WTC11 (cell line): ENCODE measurements around the gene SYMPK. TPM values are rescaled to one million over a fixed set of nuclear protein-coding genes. Genes with fewer than 3 reads are reported as not detected.

Source experiments
- ATAC-seq: fragments of 200-7000 bp; cut with Tn5 transposase; 2 replicates; pipeline ENCODE4 v1.10.0; 2021; ENCODE audit warnings: mild to moderate bottlenecking, moderate library complexity
- CTCF ChIA-PET: fragments of 300-600 bp; sonication (Branson Sonifier 250); formaldehyde crosslinking; loops from one replicate; lab custom pipeline; 2021; ENCODE audit warnings: antibody characterized with exemption; lab: Charles Lee
- POLR2A ChIA-PET: fragments of 350-600 bp; sonication (Branson Sonifier 250); formaldehyde crosslinking; loops from one replicate; lab custom pipeline; 2021; ENCODE audit warnings: antibody characterized with exemption; lab: Charles Lee
- DNase-seq: peaks from one replicate; pipeline ENCODE4 v3.0.0; 2021; ENCODE audit warnings: low spot score
- H3K27ac Mint-ChIP-seq: 2 replicates; pipeline ENCODE4 v1.8.0; 2021; ENCODE audit warnings: mixed read lengths
- H3K27me3 Mint-ChIP-seq: 2 replicates; pipeline ENCODE4 v1.8.0; 2021; ENCODE audit warnings: low read depth, mild to moderate bottlenecking, moderate library complexity, mixed read lengths
- H3K36me3 Mint-ChIP-seq: 2 replicates; pipeline ENCODE4 v1.8.0; 2021; ENCODE audit warnings: mixed read lengths
- H3K4me1 Mint-ChIP-seq: 2 replicates; pipeline ENCODE4 v1.8.0; 2022; ENCODE audit warnings: mixed read lengths
- H3K4me3 Mint-ChIP-seq: 2 replicates; pipeline ENCODE4 v1.8.0; 2021; ENCODE audit warnings: mild to moderate bottlenecking, moderate library complexity, mixed read lengths
- H3K9me3 Mint-ChIP-seq: 2 replicates; pipeline ENCODE4 v1.8.0; 2021; ENCODE audit warnings: mixed read lengths
- ARID4B ChIP-seq: sonication (generic); formaldehyde crosslinking; IDR thresholded peaks from 2 replicates; pipeline ENCODE4 v1.8.0; 2023; ENCODE audit warnings: missing genetic modification reagents, mild to moderate bottlenecking, borderline replicate concordance
- GRHL2 ChIP-seq: fragments of 250-450 bp; sonication (Bioruptor Pico); IDR thresholded peaks from 2 replicates; pipeline ENCODE4 v1.8.0; 2022; ENCODE audit warnings: mild to moderate bottlenecking, moderate library complexity; ENCODE audit not compliant: insufficient replicate concordance, severe bottlenecking
- HMGXB4 ChIP-seq: sonication (generic); formaldehyde crosslinking; IDR thresholded peaks from 2 replicates; pipeline ENCODE4 v1.8.1; 2023; ENCODE audit warnings: mild to moderate bottlenecking, moderate library complexity, missing genetic modification reagents
- IRF2 ChIP-seq: sonication (generic); formaldehyde crosslinking; IDR thresholded peaks from 2 replicates; pipeline ENCODE4 v1.8.0; 2022; ENCODE audit warnings: low read depth, missing genetic modification reagents, borderline replicate concordance
- JAZF1 ChIP-seq: fragments of 250-450 bp; sonication (Bioruptor Pico); IDR thresholded peaks from 2 replicates; pipeline ENCODE4 v1.9.0; 2021; ENCODE audit warnings: moderate library complexity, mild to moderate bottlenecking, inconsistent platforms
- MAX ChIP-seq: sonication (generic); formaldehyde crosslinking; IDR thresholded peaks from 2 replicates; pipeline ENCODE4 v1.8.0; 2022; ENCODE audit warnings: mild to moderate bottlenecking, missing genetic modification reagents
- NFE2L1 ChIP-seq: sonication (generic); formaldehyde crosslinking; IDR thresholded peaks from 2 replicates; pipeline ENCODE4 v1.8.1; 2023; ENCODE audit warnings: missing genetic modification reagents
- OVOL2 ChIP-seq: fragments of 250-450 bp; sonication (Bioruptor Pico); IDR thresholded peaks from 2 replicates; pipeline ENCODE4 v1.9.0; 2021; ENCODE audit warnings: mild to moderate bottlenecking, borderline replicate concordance
- PRRX2 ChIP-seq: fragments of 250-450 bp; sonication (Bioruptor Pico); IDR thresholded peaks from 2 replicates; pipeline ENCODE4 v1.8.0; 2021; ENCODE audit warnings: mild to moderate bottlenecking
- RELA ChIP-seq: sonication (generic); formaldehyde crosslinking; IDR thresholded peaks from 2 replicates; pipeline ENCODE4 v1.8.1; 2022; ENCODE audit warnings: missing genetic modification reagents, mild to moderate bottlenecking, borderline replicate concordance
- SP1 ChIP-seq: sonication (generic); formaldehyde crosslinking; conservative IDR thresholded peaks from 2 replicates; pipeline ENCODE4 v1.8.1; 2022; ENCODE audit warnings: missing genetic modification reagents
- USF1 ChIP-seq: sonication (generic); formaldehyde crosslinking; IDR thresholded peaks from 2 replicates; pipeline ENCODE4 v1.8.0; 2022; ENCODE audit warnings: mild to moderate bottlenecking, missing genetic modification reagents
- ZNF138 ChIP-seq: sonication (generic); formaldehyde crosslinking; conservative IDR thresholded peaks from 2 replicates; pipeline ENCODE4 v1.8.1; 2022; ENCODE audit warnings: mild to moderate bottlenecking, moderate library complexity, missing genetic modification reagents
- ZNF219 ChIP-seq: sonication (generic); formaldehyde crosslinking; IDR thresholded peaks from 2 replicates; pipeline ENCODE4 v1.8.0; 2023; ENCODE audit warnings: missing genetic modification reagents, mild to moderate bottlenecking, borderline replicate concordance
- ZNF263 ChIP-seq: sonication (generic); formaldehyde crosslinking; IDR thresholded peaks from 2 replicates; pipeline ENCODE4 v1.8.1; 2022; ENCODE audit warnings: low read depth, mild to moderate bottlenecking, moderate library complexity, missing genetic modification reagents
- total RNA-seq: library from RNA; stranded (reverse); gene quantifications from 3 replicates; pipeline ENCODE4 v1.2.3, GENCODE V29; 2021
- TF ChIP-seq, protein P1 (sequence below): sonication (generic); formaldehyde crosslinking; IDR thresholded peaks from 2 replicates; pipeline ENCODE4 v1.8.1; 2022; ENCODE audit warnings: missing genetic modification reagents, borderline replicate concordance
- TF ChIP-seq, protein P2 (sequence below): sonication (generic); formaldehyde crosslinking; IDR thresholded peaks from 2 replicates; pipeline ENCODE4 v1.8.1; 2023; ENCODE audit warnings: mild to moderate bottlenecking, missing genetic modification reagents, moderate library complexity

Gene SYMPK
- total RNA-seq, 1 experiment from 2014 or later: 106 TPM

- TF ChIP-seq ZNF219 (CRISPR knock-in tag) (no peak), IRF2 (no peak), ZNF138 (no peak), NFE2L1 (CRISPR knock-in tag) (no peak), USF1 (CRISPR knock-in tag) (no peak), ZNF263 (no peak)
- TF ChIP-seq, protein P1, sequence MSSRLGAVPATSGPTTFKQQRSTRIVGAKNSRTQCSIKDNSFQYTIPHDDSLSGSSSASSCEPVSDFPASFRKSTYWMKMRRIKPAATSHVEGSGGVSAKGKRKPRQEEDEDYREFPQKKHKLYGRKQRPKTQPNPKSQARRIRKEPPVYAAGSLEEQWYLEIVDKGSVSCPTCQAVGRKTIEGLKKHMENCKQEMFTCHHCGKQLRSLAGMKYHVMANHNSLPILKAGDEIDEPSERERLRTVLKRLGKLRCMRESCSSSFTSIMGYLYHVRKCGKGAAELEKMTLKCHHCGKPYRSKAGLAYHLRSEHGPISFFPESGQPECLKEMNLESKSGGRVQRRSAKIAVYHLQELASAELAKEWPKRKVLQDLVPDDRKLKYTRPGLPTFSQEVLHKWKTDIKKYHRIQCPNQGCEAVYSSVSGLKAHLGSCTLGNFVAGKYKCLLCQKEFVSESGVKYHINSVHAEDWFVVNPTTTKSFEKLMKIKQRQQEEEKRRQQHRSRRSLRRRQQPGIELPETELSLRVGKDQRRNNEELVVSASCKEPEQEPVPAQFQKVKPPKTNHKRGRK (CRISPR knock-in tag): no peak
- TF ChIP-seq, protein P2, sequence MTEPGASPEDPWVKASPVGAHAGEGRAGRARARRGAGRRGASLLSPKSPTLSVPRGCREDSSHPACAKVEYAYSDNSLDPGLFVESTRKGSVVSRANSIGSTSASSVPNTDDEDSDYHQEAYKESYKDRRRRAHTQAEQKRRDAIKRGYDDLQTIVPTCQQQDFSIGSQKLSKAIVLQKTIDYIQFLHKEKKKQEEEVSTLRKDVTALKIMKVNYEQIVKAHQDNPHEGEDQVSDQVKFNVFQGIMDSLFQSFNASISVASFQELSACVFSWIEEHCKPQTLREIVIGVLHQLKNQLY: no peak
- TF ChIP-seq, all 79 proteins: peak for 0
These were observed 3.6 kb upstream of the SYMPK start (continued) for GRCh38 chr19:45866400-45867176.

DNA sequence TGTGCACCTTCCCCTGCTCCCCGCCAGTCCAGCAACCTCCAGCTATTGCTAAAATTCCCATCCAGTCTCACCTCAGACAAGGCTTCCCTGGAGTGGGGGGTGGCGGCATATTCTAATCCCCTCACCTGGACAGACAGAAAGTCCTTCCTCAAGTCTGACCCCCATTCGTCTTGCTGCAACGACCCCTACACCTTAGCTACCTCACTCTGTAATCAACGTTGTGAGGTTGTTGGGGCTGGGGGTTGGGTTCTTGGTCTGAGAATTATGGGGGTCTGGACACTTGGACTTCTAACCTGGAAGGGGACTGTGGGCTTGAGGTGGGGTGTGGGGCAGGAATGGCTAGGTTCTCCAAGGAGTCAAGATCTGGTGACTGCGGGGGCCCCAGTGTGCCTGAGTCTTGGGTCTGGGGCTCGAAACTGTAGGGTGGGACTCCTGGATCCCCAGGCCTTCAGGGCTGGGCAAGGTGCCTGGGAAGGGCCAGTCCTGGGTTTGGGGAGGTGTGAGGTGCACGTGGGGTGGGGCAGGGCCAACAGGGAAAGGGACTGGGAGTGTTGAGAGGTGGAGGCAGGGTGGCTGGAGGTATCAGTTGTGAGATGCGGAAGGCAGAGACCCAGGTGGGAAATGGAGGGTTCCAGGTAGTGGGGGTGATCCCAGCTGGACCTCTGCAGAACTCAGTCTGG lies 2.5 kb upstream of the SYMPK start:
- Mint-ChIP-seq H3K9me3 (no peaks in the 10 kb centered on the region), H3K4me1 (peaks cover 43% of the 10 kb centered on the region), H3K4me3 (peak overlapping the region; percentile 99), H3K36me3 (no peaks in the 10 kb centered on the region; the same call in 1 of the 2 replicates), H3K27me3 (no peaks in the 10 kb centered on the region), H3K27ac (peak overlapping the region; percentile 32; the same call in 1 of the 2 replicates)
- ATAC-seq (no peak), DNase-seq (no peak)
- CTCF ChIA-PET: interaction anchor here (0.6 to 4.9 kb wide), 16 partner anchors 12 to 771 kb away, joined by 3 to 212 read pairs (median 8); partner anchors contain the start of genes DMPK, DMWD, GNG8 and IRF2BP1
- POLR2A ChIA-PET: interaction anchor here (1.2 to 3.1 kb wide), 4 partner anchors 16 to 36 kb away, joined by 5 to 42 read pairs (median 18); partner anchors contain the start of gene IRF2BP1
- TF ChIP-seq HMGXB4 (CRISPR knock-in tag) (no peak), RELA (no peak), PRRX2 (no peak), JAZF1 (CRISPR knock-in tag) (no peak), GRHL2 (CRISPR knock-in tag) (no peak)

DNA sequence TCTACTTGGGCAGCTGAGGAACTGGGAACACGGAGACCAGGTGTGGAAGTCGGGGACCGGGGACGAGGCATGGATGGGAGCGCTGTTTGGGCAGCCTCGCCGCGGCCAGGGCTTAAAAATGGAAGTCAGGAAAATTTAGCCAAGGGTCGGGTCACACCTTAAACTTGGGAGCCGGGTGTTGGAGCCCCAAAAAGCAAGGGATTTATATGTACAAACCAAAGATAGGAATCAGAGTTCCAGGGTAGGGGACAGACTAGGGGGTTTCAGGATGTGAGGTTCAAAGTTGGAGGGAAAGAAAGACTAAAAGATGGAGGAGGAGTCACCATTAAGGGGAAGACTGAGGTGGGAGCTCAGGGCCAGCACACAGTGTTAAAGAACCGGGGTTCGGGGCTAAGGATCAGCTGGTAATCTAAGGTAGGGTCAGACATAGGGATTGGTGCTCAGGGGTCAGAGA lies 1.7 kb upstream of the SYMPK start:
- ATAC-seq (no peak), DNase-seq (no peak)
- H3K4me1 Mint-ChIP-seq: peaks cover 43% of the 10 kb centered on the region
- CTCF ChIA-PET: interaction anchor here (0.6 to 4.9 kb wide), 30 partner anchors 10 to 772 kb away, joined by 3 to 212 read pairs (median 6); partner anchors contain the start of genes CCDC61, DMPK, DMWD and GNG8
- POLR2A ChIA-PET: interaction anchor here (0.7 to 3.1 kb wide), 7 partner anchors 12 to 49 kb away, joined by 3 to 42 read pairs (median 6); partner anchors contain the start of genes IRF2BP1, MYPOP and RSPH6A
- no peaks in the 10 kb centered on the region for H3K27me3 Mint-ChIP-seq
- peak overlapping the region; percentile 99 for H3K4me3 Mint-ChIP-seq
- no peaks in the 10 kb centered on the region for H3K9me3 Mint-ChIP-seq
- peak overlapping the region; percentile 78 for H3K27ac Mint-ChIP-seq
- H3K36me3 Mint-ChIP-seq: no peaks in the 10 kb centered on the region
- TF ChIP-seq MAX (CRISPR knock-in tag) (no peak), ARID4B (no peak), OVOL2 (no peak), SP1 (CRISPR knock-in tag) (0 out of 2 replicates have a peak, but pooled peaks have one; percentile 1)
